HG03139 (cell line): ENCODE measurements around the gene PRKAR2B.

Experiments
- ATAC-seq: cut with Tn5 transposase; IDR thresholded peaks from one replicate; pipeline ENCODE4 v1.9.1; 2021; ENCODE audit not compliant: unreplicated experiment

The PRKAR2B gene

GRCh38 chr7:107044347-107045194, at the start of gene PRKAR2B:
PRKAR2B (plus strand) TSS chr7:107044705; CDS start chr7:107044908, 203 bp downstream.
- peak; percentile 75 for ATAC-seq

DNA sequence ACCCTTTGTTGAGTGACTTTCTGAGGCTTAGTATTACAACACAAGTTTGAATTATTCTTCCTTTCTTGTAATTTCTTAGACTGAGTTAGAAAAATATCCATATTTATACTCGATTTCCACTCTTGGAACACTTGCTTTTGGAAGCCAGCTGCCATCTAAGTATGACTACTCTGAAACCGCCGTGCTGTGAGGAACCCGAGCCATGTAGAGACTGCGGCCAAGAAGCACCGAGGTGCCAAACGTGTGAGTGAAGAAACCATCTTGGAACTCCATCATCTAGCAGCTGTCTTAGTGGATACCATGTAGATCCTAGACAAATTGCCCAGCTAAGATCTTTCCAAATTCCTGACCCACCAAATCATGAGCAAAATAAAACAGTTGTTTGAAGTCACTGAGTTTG, 49.7 kb upstream of the PRKAR2B start:
- no peak for ATAC-seq

GRCh38 chr7:106997487-106998271, 46.8 kb upstream of the PRKAR2B start:
- no peak for ATAC-seq

DNA sequence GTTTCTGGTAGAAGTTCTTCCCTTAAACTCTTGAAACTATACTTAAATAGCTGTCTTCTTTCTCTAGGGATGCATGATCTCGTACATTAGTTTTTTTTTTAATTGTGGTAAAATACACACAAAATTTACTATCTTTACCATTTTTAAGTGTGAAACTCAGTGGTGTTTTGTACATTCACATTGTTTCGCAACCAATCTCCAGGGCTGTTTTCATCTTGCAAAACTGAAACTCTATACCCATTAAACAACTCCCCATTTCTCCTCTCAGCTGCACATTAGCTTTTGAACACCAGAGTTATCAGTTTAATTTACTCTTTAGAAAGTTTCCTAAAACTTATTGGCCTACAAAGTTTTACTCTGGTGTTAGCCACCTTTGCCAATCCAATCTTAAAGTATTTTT, 45.5 kb upstream of the PRKAR2B start:
- ATAC-seq = no peak

DNA sequence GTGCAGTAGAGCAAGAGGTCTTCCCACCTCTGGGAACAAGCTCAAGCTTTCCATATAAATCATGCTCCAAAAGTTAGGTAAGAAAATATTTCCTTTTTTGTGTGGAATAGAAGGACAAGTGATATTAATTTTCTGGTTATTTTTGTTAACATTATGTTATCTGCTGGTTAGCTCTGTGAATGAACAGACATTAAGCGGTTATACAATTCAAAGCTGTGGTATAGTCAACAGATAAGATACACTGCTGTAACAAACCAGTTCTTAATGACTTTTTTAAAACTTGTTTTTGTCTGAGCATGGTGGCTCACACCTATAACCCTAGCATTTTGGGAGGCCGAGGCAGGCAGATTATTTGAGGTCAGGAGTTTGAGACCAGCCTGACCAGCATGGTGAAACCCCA, 43.0 kb upstream of the PRKAR2B start:
- no peak for ATAC-seq

GRCh38 chr7:107002126-107002525, 42.4 kb upstream of the PRKAR2B start:
- ATAC-seq = no peak

- no peak for ATAC-seq
Observed at GRCh38 chr7:107002529-107002998, 41.9 kb upstream of the PRKAR2B start.

DNA sequence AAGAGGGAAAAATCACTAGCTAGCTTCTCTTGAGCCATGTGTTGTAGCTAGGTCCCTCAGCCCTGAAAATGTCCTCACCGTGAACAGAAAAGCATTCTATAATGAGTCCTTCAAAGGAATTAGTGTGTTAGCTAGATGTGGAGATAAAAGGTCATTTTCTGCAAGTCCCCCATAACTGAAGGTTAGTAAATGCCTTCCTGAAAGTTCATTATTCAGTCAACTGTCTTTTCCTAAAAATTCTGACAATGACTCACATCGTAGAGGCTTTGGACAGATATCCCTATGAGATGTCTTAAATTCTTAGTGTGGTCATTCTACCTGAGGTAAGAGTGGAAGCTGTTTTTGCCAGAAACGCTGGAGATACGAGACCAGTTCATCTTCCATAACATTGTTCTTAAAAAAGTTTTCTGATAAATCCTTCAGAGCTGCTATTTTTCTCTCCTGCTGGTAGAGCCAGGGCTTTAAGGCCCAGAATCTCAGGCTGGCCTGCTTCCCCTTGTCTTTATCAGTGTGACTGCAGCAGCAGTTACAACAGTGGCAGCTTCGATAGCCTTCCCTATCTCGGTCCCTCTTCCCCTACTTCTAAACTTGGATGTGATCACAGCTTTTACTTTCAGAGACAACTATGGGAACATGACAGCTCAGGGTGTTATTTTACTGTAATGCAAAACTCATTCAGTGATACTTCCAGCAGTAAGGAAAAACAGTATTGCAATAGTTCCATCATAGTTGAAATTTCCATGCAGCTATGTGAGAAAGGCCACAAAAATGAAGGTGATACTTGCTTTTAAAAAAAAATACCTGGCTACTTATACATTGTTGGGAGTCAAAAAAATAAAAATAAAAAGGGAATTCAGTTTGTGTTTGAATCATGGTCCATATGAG, 37.3 kb upstream of the PRKAR2B start:
- ATAC-seq = no peak

- ATAC-seq = no peak
Observed at GRCh38 chr7:107007892-107008287, 36.6 kb upstream of the PRKAR2B start.

DNA sequence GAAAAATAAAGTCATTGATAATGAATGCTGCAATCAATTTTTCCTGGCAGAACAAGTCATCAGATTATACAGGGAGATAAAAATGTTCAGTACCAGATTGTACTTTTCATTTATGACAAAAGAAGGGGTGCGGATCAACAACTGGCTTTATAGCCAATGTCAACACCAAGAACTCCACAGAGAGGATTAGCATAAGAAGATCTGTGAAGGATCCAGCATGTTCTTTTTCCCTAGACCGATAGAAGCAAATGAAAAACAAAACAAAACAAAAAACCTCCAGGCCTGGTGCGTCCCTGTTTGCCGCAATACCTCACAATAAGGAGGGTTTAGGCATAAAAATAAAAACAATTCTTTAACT, 34.7 kb upstream of the PRKAR2B start:
- ATAC-seq = no peak

DNA sequence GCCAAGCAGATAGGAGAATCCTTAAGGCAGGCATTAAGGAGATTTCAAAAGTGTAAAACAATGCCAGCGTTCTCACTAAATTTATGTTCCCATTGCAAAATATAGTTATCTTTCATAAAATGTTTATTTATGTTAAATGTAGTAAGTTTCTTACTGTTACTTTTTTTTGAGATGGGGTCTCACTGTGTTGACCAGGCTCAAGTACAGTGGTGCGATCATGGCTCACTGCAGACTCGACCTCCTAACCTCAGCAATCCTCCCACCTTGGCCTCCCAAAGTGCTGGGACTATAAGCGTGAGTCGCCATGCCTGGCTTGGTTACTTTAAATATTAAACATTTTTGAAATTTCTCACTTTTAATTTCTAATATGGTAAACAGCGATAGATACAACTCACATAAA, 31.8 kb upstream of the PRKAR2B start:
- ATAC-seq = no peak

DNA sequence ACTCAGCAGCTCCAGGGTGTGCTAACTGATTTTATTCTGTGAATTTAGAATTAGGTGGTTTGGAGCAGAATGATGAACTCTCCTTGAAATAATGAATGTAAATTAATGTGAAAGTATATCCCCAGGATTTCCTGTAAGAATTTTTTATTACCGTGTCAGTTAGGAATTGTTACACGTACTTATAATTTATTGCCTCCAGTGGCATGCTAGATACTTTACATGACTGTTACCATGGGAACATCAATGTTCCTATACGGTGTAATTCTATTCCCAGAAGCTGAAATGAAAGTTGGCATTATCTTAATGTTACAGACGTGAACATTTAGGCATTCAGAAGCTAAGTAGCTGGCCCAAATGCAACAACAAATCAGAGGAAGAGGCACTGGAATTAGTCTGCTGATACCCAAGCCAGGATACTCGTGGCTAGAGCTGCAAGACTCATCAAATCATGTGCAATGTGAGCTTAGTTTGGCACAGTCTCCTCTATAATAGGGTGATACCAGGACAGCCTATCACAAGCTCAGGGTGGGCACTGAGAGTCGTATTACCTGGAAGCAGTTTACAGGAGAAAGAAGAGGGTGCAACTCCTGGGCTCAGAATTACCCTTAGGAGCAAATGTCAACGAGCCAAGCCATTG, 30.0 kb upstream of the PRKAR2B start:
- no peak for ATAC-seq

DNA sequence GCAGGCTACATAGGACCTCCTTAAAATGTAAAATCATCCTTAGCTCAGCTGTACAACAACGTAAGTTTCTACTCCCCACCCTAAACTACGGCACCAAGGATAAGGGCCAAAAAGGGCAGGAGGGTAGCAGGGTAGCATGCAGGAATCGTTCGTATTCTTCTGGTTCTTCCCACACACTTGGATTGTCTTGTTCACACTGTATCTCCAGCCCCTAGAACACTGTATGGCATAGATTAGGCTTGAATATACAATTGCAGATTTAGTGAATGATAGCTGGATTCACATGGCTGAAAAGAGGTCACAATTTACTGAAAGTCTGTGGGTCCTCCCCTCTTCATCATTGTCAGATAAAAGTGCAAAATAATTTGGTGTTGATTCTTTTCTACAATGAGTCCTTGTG, 28.2 kb upstream of the PRKAR2B start:
- no peak for ATAC-seq

DNA sequence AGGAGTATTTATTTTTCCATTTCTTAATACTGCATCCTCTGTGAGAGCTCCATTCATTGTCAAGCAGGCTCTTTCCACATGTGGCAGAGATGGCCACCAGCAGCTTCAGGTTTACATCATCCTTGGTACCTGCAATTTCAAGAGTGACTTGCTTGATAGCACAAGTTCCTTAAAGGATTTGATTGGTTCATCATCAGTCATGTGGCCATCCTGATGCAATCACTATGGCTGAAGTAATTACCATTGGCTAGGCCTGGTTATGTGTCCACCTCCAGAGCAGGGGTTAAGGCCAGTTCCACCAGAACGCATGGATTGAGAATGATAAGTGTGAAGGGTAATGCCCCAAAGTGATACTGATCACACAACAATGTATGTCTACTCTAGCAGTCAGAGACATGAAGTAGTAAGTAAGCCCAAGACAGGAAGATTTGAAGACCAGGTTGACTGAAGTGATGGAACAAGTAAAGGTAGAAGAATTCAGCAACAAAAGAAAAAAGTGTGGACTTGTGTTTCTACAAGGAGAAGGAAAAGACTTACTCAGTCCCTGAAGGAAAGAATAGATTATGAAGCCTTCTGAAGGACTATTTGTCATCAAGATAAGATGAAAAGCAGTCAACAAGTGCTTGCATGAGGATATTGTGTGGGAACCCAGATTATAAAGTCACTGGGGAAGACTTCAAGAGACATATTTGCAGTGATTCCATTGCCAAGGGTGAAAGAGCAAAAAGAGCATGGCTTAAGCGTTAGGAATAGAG, 26.4 kb upstream of the PRKAR2B start:
- no peak for ATAC-seq

- no peak for ATAC-seq
Observed at GRCh38 chr7:107020400-107020799, 24.1 kb upstream of the PRKAR2B start.

DNA sequence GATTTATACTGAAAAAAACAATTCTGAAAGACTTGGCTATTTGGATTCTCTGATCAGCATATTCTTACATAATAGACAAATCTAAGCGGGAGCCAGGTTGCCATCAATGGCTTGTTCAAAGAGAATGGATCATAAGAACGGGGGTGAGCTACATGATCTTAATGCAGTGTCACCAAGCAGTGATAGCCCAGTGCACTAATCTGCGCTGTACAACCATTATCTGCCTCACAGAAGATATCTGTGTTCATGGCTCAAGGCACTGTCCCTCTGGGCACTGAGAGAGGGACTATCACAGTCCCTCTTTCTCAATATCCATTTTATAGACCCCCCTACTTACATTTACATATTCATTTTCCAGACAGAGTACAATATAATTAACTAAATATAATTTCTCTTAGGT, 22.9 kb upstream of the PRKAR2B start:
- no peak for ATAC-seq

GRCh38 chr7:107023522-107024151, 20.9 kb upstream of the PRKAR2B start:
- ATAC-seq = no peak

DNA sequence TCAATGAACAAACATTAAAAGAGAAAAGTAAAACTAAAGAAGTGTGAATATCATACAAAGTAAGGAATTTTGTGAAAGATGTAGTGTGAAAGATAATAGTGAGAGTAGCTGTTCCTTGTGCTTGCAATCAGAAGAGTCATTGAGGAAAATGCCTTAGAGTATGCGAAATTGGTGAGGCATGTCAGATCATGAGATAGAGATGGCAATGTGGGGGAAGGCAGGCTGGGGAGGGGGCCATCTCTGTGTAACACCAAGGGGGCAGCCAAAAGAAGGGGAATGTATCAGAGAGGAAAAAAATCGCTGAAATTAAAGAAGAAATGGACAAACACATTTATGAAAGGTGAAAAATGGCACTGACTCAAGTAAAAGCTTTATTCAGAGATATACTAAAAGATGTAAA, 19.6 kb upstream of the PRKAR2B start:
- ATAC-seq = no peak

GRCh38 chr7:107025449-107026103, 18.9 kb upstream of the PRKAR2B start:
- ATAC-seq = no peak
